A549 (cell line): ENCODE measurements around the gene THBS4.

Source experiments
- BHLHE40 ChIP-seq: IDR thresholded peaks from 2 replicates; pipeline ENCODE4 v1.6.1; 2012; ENCODE audit warnings: low read depth, low read length, inconsistent platforms
- CBX8 ChIP-seq: fragments of 200-600 bp; sonication (generic); IDR thresholded peaks from 2 replicates; pipeline ENCODE4 v1.6.1; 2016
- CEBPB ChIP-seq, 2 experiments: fragments of >200 bp in 1 of 2; sonication (Bioruptor Twin) in 1 of 2; formaldehyde crosslinking in 1 of 2; IDR thresholded peaks; 2 replicates each; pipeline ENCODE4 v1.6.1; 2012 to 2016
- EP300 ChIP-seq, 2 experiments: fragments of >200 bp; sonication (Bioruptor Twin); formaldehyde crosslinking; IDR thresholded peaks; 2 replicates in 1 of 2; 3 replicates in 1 of 2; pipeline ENCODE4 v1.6.1; 2016 to 2017
- POLR2A ChIP-seq: IDR thresholded peaks from 2 replicates; pipeline ENCODE4 v1.6.1; 2012; ENCODE audit warnings: mild to moderate bottlenecking, low read length
- RAD21 ChIP-seq, 2 experiments: fragments of >200 bp in 1 of 2; sonication (Bioruptor Twin) in 1 of 2; formaldehyde crosslinking in 1 of 2; IDR thresholded peaks in 1 of 2; conservative IDR thresholded peaks in 1 of 2; 2 replicates in 1 of 2; 3 replicates in 1 of 2; pipeline ENCODE4 v1.6.1; 2012 to 2018; ENCODE audit warnings: inconsistent platforms in 1 of 2
- ZFP36 ChIP-seq: fragments of 450-650 bp; IDR thresholded peaks from 2 replicates; pipeline ENCODE4 v1.6.1; 2014; ENCODE audit warnings: borderline replicate concordance; ENCODE audit not compliant: partially characterized antibody
- TF ChIP-seq, protein P1 (sequence below): fragments of >200 bp; sonication (Bioruptor Twin); formaldehyde crosslinking; IDR thresholded peaks from 3 replicates; pipeline ENCODE4 v1.5.1; 2016
- TF ChIP-seq, protein P2 (sequence below): IDR thresholded peaks from 2 replicates; pipeline ENCODE4 v1.6.1; 2012
- TF ChIP-seq, protein P3 (sequence below): fragments of 200-600 bp; sonication (generic); IDR thresholded peaks from 2 replicates; pipeline ENCODE4 v1.6.1; 2016; ENCODE audit warnings: antibody characterized with exemption, mild to moderate bottlenecking, moderate library complexity

DNA sequence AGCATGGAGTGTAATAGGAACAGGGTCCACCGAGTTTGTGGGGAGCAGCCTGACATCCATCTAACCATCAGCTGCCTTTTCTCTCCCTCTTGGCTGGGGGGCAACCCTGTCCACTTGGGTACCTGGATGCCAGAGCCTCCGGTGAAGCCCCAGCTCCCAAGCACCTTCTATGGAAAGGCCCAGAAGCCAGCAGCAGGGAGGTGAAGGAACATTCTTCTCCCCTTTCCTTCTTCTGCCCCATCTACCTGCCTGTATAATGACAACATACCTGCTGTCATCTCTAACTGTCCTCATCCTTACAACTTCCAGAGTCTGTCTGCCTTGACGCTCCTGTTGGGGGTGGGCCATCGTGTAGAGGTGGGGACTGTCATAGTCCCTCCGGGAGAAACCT lies 33.1 kb downstream of the THBS4 start:
- TF ChIP-seq BHLHE40 = no peak
- TF ChIP-seq, protein P1, sequence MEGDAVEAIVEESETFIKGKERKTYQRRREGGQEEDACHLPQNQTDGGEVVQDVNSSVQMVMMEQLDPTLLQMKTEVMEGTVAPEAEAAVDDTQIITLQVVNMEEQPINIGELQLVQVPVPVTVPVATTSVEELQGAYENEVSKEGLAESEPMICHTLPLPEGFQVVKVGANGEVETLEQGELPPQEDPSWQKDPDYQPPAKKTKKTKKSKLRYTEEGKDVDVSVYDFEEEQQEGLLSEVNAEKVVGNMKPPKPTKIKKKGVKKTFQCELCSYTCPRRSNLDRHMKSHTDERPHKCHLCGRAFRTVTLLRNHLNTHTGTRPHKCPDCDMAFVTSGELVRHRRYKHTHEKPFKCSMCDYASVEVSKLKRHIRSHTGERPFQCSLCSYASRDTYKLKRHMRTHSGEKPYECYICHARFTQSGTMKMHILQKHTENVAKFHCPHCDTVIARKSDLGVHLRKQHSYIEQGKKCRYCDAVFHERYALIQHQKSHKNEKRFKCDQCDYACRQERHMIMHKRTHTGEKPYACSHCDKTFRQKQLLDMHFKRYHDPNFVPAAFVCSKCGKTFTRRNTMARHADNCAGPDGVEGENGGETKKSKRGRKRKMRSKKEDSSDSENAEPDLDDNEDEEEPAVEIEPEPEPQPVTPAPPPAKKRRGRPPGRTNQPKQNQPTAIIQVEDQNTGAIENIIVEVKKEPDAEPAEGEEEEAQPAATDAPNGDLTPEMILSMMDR = no peak
- no peak for TF ChIP-seq POLR2A
- TF ChIP-seq EP300 (IDR thresholded peaks at IDR 0.05) = no peak
- TF ChIP-seq, protein P2, sequence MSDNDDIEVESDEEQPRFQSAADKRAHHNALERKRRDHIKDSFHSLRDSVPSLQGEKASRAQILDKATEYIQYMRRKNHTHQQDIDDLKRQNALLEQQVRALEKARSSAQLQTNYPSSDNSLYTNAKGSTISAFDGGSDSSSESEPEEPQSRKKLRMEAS = no peak
- TF ChIP-seq CEBPB (IDR thresholded peaks at IDR 0.05) = no peak
- TF ChIP-seq RAD21 (conservative IDR thresholded peaks at IDR 0.05 in 1 of 2, IDR thresholded peaks at IDR 0.05 in 1 of 2) = no peak
- TF ChIP-seq ZFP36 = no peak
- TF ChIP-seq, protein P3, sequence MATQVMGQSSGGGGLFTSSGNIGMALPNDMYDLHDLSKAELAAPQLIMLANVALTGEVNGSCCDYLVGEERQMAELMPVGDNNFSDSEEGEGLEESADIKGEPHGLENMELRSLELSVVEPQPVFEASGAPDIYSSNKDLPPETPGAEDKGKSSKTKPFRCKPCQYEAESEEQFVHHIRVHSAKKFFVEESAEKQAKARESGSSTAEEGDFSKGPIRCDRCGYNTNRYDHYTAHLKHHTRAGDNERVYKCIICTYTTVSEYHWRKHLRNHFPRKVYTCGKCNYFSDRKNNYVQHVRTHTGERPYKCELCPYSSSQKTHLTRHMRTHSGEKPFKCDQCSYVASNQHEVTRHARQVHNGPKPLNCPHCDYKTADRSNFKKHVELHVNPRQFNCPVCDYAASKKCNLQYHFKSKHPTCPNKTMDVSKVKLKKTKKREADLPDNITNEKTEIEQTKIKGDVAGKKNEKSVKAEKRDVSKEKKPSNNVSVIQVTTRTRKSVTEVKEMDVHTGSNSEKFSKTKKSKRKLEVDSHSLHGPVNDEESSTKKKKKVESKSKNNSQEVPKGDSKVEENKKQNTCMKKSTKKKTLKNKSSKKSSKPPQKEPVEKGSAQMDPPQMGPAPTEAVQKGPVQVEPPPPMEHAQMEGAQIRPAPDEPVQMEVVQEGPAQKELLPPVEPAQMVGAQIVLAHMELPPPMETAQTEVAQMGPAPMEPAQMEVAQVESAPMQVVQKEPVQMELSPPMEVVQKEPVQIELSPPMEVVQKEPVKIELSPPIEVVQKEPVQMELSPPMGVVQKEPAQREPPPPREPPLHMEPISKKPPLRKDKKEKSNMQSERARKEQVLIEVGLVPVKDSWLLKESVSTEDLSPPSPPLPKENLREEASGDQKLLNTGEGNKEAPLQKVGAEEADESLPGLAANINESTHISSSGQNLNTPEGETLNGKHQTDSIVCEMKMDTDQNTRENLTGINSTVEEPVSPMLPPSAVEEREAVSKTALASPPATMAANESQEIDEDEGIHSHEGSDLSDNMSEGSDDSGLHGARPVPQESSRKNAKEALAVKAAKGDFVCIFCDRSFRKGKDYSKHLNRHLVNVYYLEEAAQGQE = no peak
- no peak for TF ChIP-seq CBX8
